Kidney (tissue), 14 donors: ENCODE measurements around the gene CADPS2. TPM values are rescaled to one million over a fixed set of nuclear protein-coding genes. Genes with fewer than 3 reads are reported as not detected.

Experiments used
- DNase-seq, 5 donors: peaks; one replicate each; pipeline ENCODE4 v3.0.0-alpha.2; 2013 to 2020
- FAIRE-seq: peaks from 2 replicates; lab custom pipeline; 2012; peaks lifted over from hg19 to GRCh38; lab: Jason Lieb, UNC
- H3K27ac ChIP-seq, 2 donors: one replicate each; pipeline ENCODE4 v1.7.0; 2013; ENCODE audit warnings: low read depth in 2 of 2, low read length in 2 of 2, inconsistent platforms in 1 of 2
- H3K27me3 ChIP-seq: one replicate; pipeline ENCODE4 v1.7.1; 2013; ENCODE audit warnings: low read length, inconsistent platforms; ENCODE audit not compliant: control insufficient read depth, insufficient read depth
- H3K36me3 ChIP-seq, 3 donors: one replicate each; pipeline versions ENCODE4 v1.7.0 to v1.7.1; 2013; ENCODE audit warnings: low read length in 3 of 3, control low read depth in 1 of 3, inconsistent platforms in 1 of 3; ENCODE audit not compliant: insufficient read depth in 3 of 3, control insufficient read depth in 2 of 3
- H3K4me1 ChIP-seq, 3 donors: one replicate each; pipeline versions ENCODE4 v1.7.0 to v1.7.1; 2013; ENCODE audit warnings: low read length in 3 of 3, inconsistent platforms in 1 of 3, low read depth in 1 of 3; ENCODE audit not compliant: control insufficient read depth in 2 of 3, insufficient read depth in 2 of 3
- H3K4me3 ChIP-seq, 3 donors: one replicate each; pipeline versions ENCODE4 v1.7.0 to v1.8.1; 2013; ENCODE audit warnings: low read length in 3 of 3, control low read depth in 1 of 3, inconsistent platforms in 1 of 3
- H3K9ac ChIP-seq, 3 donors: one replicate each; pipeline versions ENCODE4 v1.7.0 to v1.7.1; 2013; ENCODE audit warnings: low read length in 3 of 3, control low read depth in 1 of 3, inconsistent platforms in 1 of 3
- H3K9me3 ChIP-seq, 3 donors: one replicate each; pipeline versions ENCODE4 v1.7.0 to v1.7.1; 2013; ENCODE audit warnings: low read length in 3 of 3, control low read depth in 1 of 3, inconsistent platforms in 1 of 3; ENCODE audit not compliant: control insufficient read depth in 2 of 3, insufficient read depth in 1 of 3
- intact Hi-C: fragments of 100-400 bp; cut with DNase I; formaldehyde crosslinking; loops from one replicate; pipeline ENCODE4 v1.11.1; 2022
- polyA plus RNA-seq: library from polyadenylated mRNA; stranded (reverse); fragments of 350-450 nt; fragmentation: Illumina TruSeq; extraction: RNeasy Lipid Tissue Mini Kit (QIAGEN cat#74804); gene quantifications from one replicate; pipeline ENCODE4 v1.2.3, GENCODE V29; 2014; ENCODE audit warnings: low read depth, low replicate concordance; ENCODE audit not compliant: insufficient read depth
- total RNA-seq: library from RNA; stranded (reverse); fragmentation: NEBNext Ultra II Directional; extraction: Animal tissue kit (Norgen Biotek cat#: 25700); gene quantifications from one replicate; pipeline ENCODE4 v1.2.1, GENCODE V29; 2021
- TF ChIP-seq, protein P1 (sequence below): IDR thresholded peaks from 3 replicates; pipeline ENCODE4 v1.5.1; 2012; ENCODE audit warnings: mild to moderate bottlenecking, moderate library complexity, borderline replicate concordance; ENCODE audit not compliant: insufficient read depth; ENCODE audit errors: extremely low read depth
- donor health status: control.
- donor health status: control.
- donor health status: control.
- donor health status: control.
- donor health status: control.
- donor health status: DM: yes; HTN: yes; CAD: no.
- donor health status: Normal renal cell carcinoma (clear cell type).

The CADPS2 gene
- total and polyA plus RNA-seq, 2 donors from 2014 or later: 33.0 to 39.9 TPM

DNA sequence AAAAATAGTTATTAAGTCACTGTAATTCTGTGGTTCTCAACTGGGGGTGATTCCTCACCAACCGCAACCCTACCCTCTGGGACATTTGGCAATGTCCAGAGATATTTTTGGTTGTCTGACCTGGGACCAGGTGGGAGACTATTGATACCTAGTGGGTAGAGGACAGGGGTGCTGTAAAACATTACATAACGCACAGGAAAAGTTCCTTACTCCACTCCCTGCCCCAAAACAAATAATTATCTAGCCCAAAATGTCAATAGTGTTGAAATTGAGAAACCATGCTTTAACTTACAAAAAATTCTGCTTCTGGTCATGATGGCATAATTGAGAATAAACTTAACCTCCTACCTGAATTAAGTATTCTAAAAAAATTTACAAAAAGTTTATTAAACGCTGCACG is 404.0 kb downstream of the CADPS2 start:
- no peaks in the 10 kb centered on the region for H3K9me3 ChIP-seq
- H3K27ac ChIP-seq: no peak overlapping the region
- no peaks in the 10 kb centered on the region for H3K36me3 ChIP-seq
- intact Hi-C loops: no loop called here
- DNase-seq (no peak), FAIRE-seq (no peak)
- TF ChIP-seq, protein P1, sequence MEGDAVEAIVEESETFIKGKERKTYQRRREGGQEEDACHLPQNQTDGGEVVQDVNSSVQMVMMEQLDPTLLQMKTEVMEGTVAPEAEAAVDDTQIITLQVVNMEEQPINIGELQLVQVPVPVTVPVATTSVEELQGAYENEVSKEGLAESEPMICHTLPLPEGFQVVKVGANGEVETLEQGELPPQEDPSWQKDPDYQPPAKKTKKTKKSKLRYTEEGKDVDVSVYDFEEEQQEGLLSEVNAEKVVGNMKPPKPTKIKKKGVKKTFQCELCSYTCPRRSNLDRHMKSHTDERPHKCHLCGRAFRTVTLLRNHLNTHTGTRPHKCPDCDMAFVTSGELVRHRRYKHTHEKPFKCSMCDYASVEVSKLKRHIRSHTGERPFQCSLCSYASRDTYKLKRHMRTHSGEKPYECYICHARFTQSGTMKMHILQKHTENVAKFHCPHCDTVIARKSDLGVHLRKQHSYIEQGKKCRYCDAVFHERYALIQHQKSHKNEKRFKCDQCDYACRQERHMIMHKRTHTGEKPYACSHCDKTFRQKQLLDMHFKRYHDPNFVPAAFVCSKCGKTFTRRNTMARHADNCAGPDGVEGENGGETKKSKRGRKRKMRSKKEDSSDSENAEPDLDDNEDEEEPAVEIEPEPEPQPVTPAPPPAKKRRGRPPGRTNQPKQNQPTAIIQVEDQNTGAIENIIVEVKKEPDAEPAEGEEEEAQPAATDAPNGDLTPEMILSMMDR: no peak
- no peak overlapping the region for H3K4me3 ChIP-seq
- H3K9ac ChIP-seq: no peak overlapping the region
- H3K4me1 ChIP-seq: no peaks in the 10 kb centered on the region
- no peaks in the 10 kb centered on the region for H3K27me3 ChIP-seq

GRCh38 chr7:122470859-122471258 is 415.4 kb downstream of the CADPS2 start:
- Histone ChIP-seq H3K27me3 (no peaks in the 10 kb centered on the region), H3K4me1 (no peaks in the 10 kb centered on the region), H3K9ac (no peak overlapping the region), H3K9me3 (no peaks in the 10 kb centered on the region), H3K27ac (no peak overlapping the region), H3K4me3 (no peak overlapping the region), H3K36me3 (no peaks in the 10 kb centered on the region)
- TF ChIP-seq, protein P1: no peak
- FAIRE-seq (no peak), DNase-seq (no peak)
- intact Hi-C loops: no loop called here

DNA sequence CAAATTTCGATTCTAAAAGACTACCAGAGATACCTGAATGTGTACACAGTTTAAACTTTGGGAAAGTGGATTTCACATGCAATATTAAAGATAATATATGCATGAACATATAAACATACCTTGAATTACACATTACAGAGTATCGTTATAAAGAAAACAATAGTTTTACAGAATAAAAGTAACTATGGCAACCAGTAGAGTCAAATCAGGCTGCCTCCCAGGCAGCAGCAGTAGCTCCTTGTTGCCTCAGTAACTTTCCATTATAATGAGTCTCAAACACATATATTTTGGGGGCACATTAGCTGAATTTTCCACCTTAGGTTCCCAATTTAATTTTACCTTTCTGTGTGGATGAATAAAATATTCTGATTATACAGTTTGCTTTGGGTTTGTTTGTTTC is 417.3 kb downstream of the CADPS2 start:
- no peak overlapping the region for H3K4me3 ChIP-seq
- TF ChIP-seq, protein P1: no peak
- H3K27me3 ChIP-seq: no peaks in the 10 kb centered on the region
- intact Hi-C loops: no loop called here
- H3K9ac ChIP-seq: no peak overlapping the region
- no peak overlapping the region for H3K27ac ChIP-seq
- no peaks in the 10 kb centered on the region for H3K9me3 ChIP-seq
- no peaks in the 10 kb centered on the region for H3K4me1 ChIP-seq
- H3K36me3 ChIP-seq: peaks cover 0 to 2% (median 0%) of the 10 kb centered on the region in 3 donors
- no peak for FAIRE-seq
- no peak for DNase-seq
